H1 (cell line): ENCODE measurements around the gene MTCH1. TPM values are rescaled to one million over a fixed set of nuclear protein-coding genes. Genes with fewer than 3 reads are reported as not detected.

Source experiments
- CEBPB ChIP-seq: IDR thresholded peaks from 2 replicates; pipeline ENCODE4 v1.6.1; 2012; ENCODE audit warnings: low read depth, low read length
- CHD1 ChIP-seq: IDR thresholded peaks from 2 replicates; pipeline ENCODE4 v1.6.1; 2012; ENCODE audit warnings: low read depth, low read length, improper control_type of control experiment
- CHD7 ChIP-seq: fragments of 300-600 bp; sonication (generic); IDR thresholded peaks from 2 replicates; pipeline ENCODE4 v1.7.1; 2012; ENCODE audit warnings: low read length, moderate library complexity, mild to moderate bottlenecking, inconsistent platforms; ENCODE audit not compliant: insufficient replicate concordance
- EP300 ChIP-seq, 2 experiments: IDR thresholded peaks; 1 replicate in 1 of 2; 2 replicates in 1 of 2; pipeline ENCODE4 v1.6.1; 2011 to 2012; ENCODE audit warnings: low read depth in 2 of 2, low read length in 2 of 2, mild to moderate bottlenecking in 2 of 2, borderline replicate concordance in 1 of 2, inconsistent platforms in 1 of 2, moderate library complexity in 1 of 2
- KDM4A ChIP-seq: IDR thresholded peaks from one replicate; pipeline ENCODE4 v1.7.1; 2012; ENCODE audit warnings: low read depth, mild to moderate bottlenecking, moderate library complexity, low read length, inconsistent platforms; ENCODE audit not compliant: severe bottlenecking
- NANOG ChIP-seq: IDR thresholded peaks from 2 replicates; pipeline ENCODE4 v1.6.1; 2011; ENCODE audit warnings: low read length, low read depth, mild to moderate bottlenecking, inconsistent platforms; ENCODE audit not compliant: insufficient read depth, poor library complexity, severe bottlenecking
- PHF8 ChIP-seq: fragments of 200-600 bp; sonication (generic); conservative IDR thresholded peaks from 2 replicates; pipeline ENCODE4 v1.7.1; 2012; ENCODE audit warnings: low read depth, mild to moderate bottlenecking, inconsistent platforms, low read length, moderate library complexity
- POLR2AphosphoS5 ChIP-seq: IDR thresholded peaks from 2 replicates; pipeline ENCODE4 v1.6.1; 2011; ENCODE audit warnings: low read depth, low read length
- SAP30 ChIP-seq: fragments of 300-600 bp; sonication (generic); IDR thresholded peaks from 2 replicates; pipeline ENCODE4 v1.7.1; 2012; ENCODE audit warnings: low read length, moderate library complexity, mild to moderate bottlenecking, inconsistent platforms; ENCODE audit not compliant: insufficient read depth, insufficient replicate concordance
- YY1 ChIP-seq: IDR thresholded peaks from 2 replicates; pipeline ENCODE4 v1.6.1; 2011; ENCODE audit warnings: low read depth, mild to moderate bottlenecking, low read length
- polyA plus RNA-seq, 7 experiments: library from polyadenylated mRNA; depleted of rRNA in 3 of 7; stranded (reverse) in 5 of 7; unstranded in 2 of 7; fragments of >200 nt in 5 of 7; fragments of 200-250 nt in 2 of 7; gene quantifications; 1 replicate in 5 of 7; 2 replicates in 1 of 7; 4 replicates in 1 of 7; pipeline versions ENCODE4 v1.2.1 to v1.2.3, GENCODE V29; 2011 to 2013; ENCODE audit warnings: missing spikeins in 2 of 7, mixed read lengths in 2 of 7
- total RNA-seq: library from RNA; stranded (reverse); fragmentation: NEBNext Ultra II Directional; extraction: Animal tissue kit (Norgen Biotek cat#: 25700); gene quantifications from 2 replicates; pipeline ENCODE4 v1.2.1, GENCODE V29; 2021

Gene MTCH1
- total and polyA plus RNA-seq, 2 of the 8 experiments (the other 6 are each of a cell fraction or from before 2014, with no cell fraction given), result 169 to 214 TPM

- TF ChIP-seq CHD7 (no peak), EP300 (IDR thresholded peaks at IDR 0.05; ENCODE audit: borderline replicate concordance in 1 of 2, low read depth in 2 of 2, low read length in 2 of 2) (no peak), SAP30 (no peak), KDM4A (no peak), CHD1 (no peak), NANOG (no peak), POLR2AphosphoS5 (no peak), YY1 (no peak), CEBPB (no peak), PHF8 (no peak)
Observed at GRCh38 chr6:36949636-36950035, 36.4 kb downstream of the MTCH1 start (continued).
